Measurements from ENCODE around the gene PIGT. TPM values are rescaled to one million over a fixed set of nuclear protein-coding genes. Genes with fewer than 3 reads are reported as not detected.

Gene PIGT
- total RNA-seq, 1 experiment from 2014 or later, result 108 TPM

DNA sequence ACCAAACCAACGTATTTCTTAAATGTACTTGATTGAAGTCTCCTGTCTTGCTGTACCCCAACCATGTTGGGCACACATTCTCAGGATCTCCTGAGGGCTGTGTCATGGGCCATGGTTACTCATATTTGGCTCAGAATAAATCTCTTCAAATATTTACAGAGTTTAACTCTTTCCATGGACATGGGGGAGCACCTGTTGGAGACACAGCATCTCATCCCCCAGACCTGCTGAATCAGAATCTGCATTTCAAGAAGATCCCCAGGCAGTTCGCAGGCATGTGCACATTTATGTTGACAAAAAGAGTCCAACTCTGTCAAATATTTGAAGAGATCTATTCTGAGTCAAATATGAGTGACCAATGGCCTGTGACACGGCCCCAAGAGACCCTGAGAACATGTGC, 24.5 kb downstream of the PIGT start:
- in situ Hi-C loops (cut with HindIII; ENCODE audit: low pct_unique_long_range_greater_than_20kb, low sequenced_read_pairs), result no loop called here
- CTCF ChIA-PET, result no interaction called here
- no peaks in the 10 kb centered on the region for H3K36me3 ChIP-seq (ENCODE audit: control insufficient read depth, insufficient read depth, low read length)

DNA sequence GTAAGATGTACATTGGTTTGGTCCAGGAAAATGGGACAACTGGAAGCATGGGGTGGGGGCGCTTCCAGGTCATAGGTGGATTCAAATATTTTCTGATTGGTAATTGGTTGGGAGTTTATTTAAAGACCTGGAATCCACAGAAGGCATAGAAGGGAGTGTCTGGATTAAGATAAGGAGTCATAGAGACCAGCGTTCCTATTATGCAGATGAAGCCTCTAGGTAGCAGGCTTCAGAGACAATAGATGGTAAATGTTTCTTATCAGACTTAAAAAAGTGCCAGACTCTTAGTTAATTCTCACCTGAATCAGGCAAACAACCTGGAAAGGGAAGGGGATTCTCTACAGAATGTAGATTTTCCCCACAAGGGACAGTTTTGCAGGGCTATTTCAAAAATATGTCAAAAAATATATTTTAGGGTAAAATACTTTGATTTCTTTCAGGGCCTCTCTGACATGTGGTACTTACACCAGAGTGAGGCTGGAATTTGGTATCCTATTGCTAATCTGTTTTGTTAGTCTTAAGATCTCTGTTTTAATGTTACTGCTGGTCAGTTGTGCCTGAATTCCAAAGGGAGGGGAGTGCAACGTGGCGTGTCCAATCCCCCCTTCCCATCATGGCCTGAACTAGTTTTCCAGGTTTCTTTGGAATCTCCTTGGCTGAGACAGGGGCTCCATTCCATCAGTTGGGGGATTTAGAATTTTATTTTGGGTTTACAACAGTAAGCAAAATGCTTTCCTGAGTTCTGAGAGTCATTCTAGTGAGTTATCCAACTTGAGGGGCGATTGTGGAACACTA, 25.1 kb downstream of the PIGT start:
- no peak overlapping the region for H3K27ac ChIP-seq (ENCODE audit: low read length)
- intact Hi-C loops (cut with micrococcal nuclease; ENCODE audit: unreplicated experiment), result no loop called here
- no peaks in the 10 kb centered on the region for H3K36me3 ChIP-seq (ENCODE audit: control insufficient read depth, insufficient read depth, low read length)
- in situ Hi-C loops (cut with HindIII; ENCODE audit: low pct_unique_long_range_greater_than_20kb, low sequenced_read_pairs), result no loop called here
- TF ChIP-seq, protein P1, sequence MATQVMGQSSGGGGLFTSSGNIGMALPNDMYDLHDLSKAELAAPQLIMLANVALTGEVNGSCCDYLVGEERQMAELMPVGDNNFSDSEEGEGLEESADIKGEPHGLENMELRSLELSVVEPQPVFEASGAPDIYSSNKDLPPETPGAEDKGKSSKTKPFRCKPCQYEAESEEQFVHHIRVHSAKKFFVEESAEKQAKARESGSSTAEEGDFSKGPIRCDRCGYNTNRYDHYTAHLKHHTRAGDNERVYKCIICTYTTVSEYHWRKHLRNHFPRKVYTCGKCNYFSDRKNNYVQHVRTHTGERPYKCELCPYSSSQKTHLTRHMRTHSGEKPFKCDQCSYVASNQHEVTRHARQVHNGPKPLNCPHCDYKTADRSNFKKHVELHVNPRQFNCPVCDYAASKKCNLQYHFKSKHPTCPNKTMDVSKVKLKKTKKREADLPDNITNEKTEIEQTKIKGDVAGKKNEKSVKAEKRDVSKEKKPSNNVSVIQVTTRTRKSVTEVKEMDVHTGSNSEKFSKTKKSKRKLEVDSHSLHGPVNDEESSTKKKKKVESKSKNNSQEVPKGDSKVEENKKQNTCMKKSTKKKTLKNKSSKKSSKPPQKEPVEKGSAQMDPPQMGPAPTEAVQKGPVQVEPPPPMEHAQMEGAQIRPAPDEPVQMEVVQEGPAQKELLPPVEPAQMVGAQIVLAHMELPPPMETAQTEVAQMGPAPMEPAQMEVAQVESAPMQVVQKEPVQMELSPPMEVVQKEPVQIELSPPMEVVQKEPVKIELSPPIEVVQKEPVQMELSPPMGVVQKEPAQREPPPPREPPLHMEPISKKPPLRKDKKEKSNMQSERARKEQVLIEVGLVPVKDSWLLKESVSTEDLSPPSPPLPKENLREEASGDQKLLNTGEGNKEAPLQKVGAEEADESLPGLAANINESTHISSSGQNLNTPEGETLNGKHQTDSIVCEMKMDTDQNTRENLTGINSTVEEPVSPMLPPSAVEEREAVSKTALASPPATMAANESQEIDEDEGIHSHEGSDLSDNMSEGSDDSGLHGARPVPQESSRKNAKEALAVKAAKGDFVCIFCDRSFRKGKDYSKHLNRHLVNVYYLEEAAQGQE (IDR thresholded peaks at IDR 0.05; ENCODE audit: insufficient read depth in 1 of 2, low read depth in 2 of 2, low read length in 1 of 2), result no peak
- TF ChIP-seq SIN3A (IDR thresholded peaks at IDR 0.05; ENCODE audit: borderline replicate concordance, insufficient read depth, low read depth, low read length) (no peak), POLR2AphosphoS5 (IDR thresholded peaks at IDR 0.05; ENCODE audit: low read depth, low read length) (no peak), TCF7L2 (IDR thresholded peaks at IDR 0.05; ENCODE audit: low read depth, low read length) (no peak)
- TF ChIP-seq, protein P2, sequence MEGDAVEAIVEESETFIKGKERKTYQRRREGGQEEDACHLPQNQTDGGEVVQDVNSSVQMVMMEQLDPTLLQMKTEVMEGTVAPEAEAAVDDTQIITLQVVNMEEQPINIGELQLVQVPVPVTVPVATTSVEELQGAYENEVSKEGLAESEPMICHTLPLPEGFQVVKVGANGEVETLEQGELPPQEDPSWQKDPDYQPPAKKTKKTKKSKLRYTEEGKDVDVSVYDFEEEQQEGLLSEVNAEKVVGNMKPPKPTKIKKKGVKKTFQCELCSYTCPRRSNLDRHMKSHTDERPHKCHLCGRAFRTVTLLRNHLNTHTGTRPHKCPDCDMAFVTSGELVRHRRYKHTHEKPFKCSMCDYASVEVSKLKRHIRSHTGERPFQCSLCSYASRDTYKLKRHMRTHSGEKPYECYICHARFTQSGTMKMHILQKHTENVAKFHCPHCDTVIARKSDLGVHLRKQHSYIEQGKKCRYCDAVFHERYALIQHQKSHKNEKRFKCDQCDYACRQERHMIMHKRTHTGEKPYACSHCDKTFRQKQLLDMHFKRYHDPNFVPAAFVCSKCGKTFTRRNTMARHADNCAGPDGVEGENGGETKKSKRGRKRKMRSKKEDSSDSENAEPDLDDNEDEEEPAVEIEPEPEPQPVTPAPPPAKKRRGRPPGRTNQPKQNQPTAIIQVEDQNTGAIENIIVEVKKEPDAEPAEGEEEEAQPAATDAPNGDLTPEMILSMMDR (IDR thresholded peaks at IDR 0.05), result no peak
- ChIA-PET POLR2A (no interaction called here), CTCF (no interaction called here)
- ATAC-seq, result no peak
- H3K4me1 ChIP-seq (ENCODE audit: control insufficient read depth, insufficient read depth, low read length), result peaks cover 4% of the 10 kb centered on the region; the same call in 1 of the 2 replicates
- no peak for DNase-seq (ENCODE audit: low read depth, low spot score)
- H3K27me3 ChIP-seq (ENCODE audit: control insufficient read depth, insufficient read depth, low read length), result peaks cover 3% of the 10 kb centered on the region; the same call in 1 of the 2 replicates
- BruUV-seq (replicated peaks), result no TSS peak
- H3K4me3 ChIP-seq (ENCODE audit: low read depth in 2 of 2, low read length in 2 of 2), result no peak overlapping the region
- no peaks in the 10 kb centered on the region for H3K9me3 ChIP-seq (ENCODE audit: control insufficient read depth, insufficient read depth, low read depth, low read length)

More for the DNA sequence above, 24.5 kb downstream of the PIGT start:
- ATAC-seq (no peak), DNase-seq (ENCODE audit: low read depth, low spot score) (no peak)
- Histone ChIP-seq H3K9me3 (ENCODE audit: control insufficient read depth, insufficient read depth, low read depth, low read length) (no peaks in the 10 kb centered on the region), H3K4me3 (ENCODE audit: low read depth in 2 of 2, low read length in 2 of 2) (no peak overlapping the region), H3K27me3 (ENCODE audit: control insufficient read depth, insufficient read depth, low read length) (peaks cover 3% of the 10 kb centered on the region; the same call in 1 of the 2 replicates), H3K27ac (ENCODE audit: low read length) (no peak overlapping the region), H3K4me1 (ENCODE audit: control insufficient read depth, insufficient read depth, low read length) (peaks cover 4% of the 10 kb centered on the region; the same call in 1 of the 2 replicates)
- intact Hi-C loops (cut with micrococcal nuclease; ENCODE audit: unreplicated experiment), result no loop called here
- BruUV-seq (replicated peaks), result no TSS peak
- POLR2A ChIA-PET, result interaction anchor here (0.6 kb wide), 1 partner anchor 372 kb away, joined by 8 read pairs; no protein-coding TSS in a partner anchor
- TF ChIP-seq, protein P1 (IDR thresholded peaks at IDR 0.05; ENCODE audit: insufficient read depth in 1 of 2, low read depth in 2 of 2, low read length in 1 of 2), result no peak
- TF ChIP-seq TCF7L2 (IDR thresholded peaks at IDR 0.05; ENCODE audit: low read depth, low read length) (no peak), POLR2AphosphoS5 (IDR thresholded peaks at IDR 0.05; ENCODE audit: low read depth, low read length) (no peak), SIN3A (IDR thresholded peaks at IDR 0.05; ENCODE audit: borderline replicate concordance, insufficient read depth, low read depth, low read length) (no peak)
- TF ChIP-seq, protein P2 (IDR thresholded peaks at IDR 0.05), result no peak
